HL-60 (cell line): Measurements from ENCODE around the gene MYO1E.
A peak's percentile ranks its signal among the peaks of the same experiment; 100 is the strongest.

Experiments used
- DNase-seq, 2 experiments: peaks; one replicate each; pipeline ENCODE4 v3.0.0-alpha.2; 2010 to 2020; ENCODE audit warnings: low read depth in 1 of 2, low spot score in 1 of 2
- H3K27ac ChIP-seq: fragments of 250-450 bp; sonication (Bioruptor Pico); replicated peaks from 2 replicates; pipeline ENCODE4 v1.5.1; 2020; ENCODE audit warnings: mild to moderate bottlenecking, moderate library complexity
- H3K27me3 ChIP-seq: fragments of 250-450 bp; sonication (Bioruptor Pico); 2 replicates; pipeline ENCODE4 v1.5.1; 2021; ENCODE audit warnings: mild to moderate bottlenecking, moderate library complexity; ENCODE audit not compliant: insufficient read depth, poor library complexity, severe bottlenecking
- H3K4me3 ChIP-seq: replicated peaks from 2 replicates; pipeline ENCODE4 v1.5.1; 2011; ENCODE audit warnings: mild to moderate bottlenecking, control low read depth, low read length; ENCODE audit not compliant: insufficient read depth
- GABPA ChIP-seq: IDR thresholded peaks from 2 replicates; pipeline ENCODE4 v1.6.1; 2012; ENCODE audit warnings: low read depth
- POLR2AphosphoS5 ChIP-seq: IDR thresholded peaks from 2 replicates; pipeline ENCODE4 v1.6.1; 2012; ENCODE audit warnings: low read depth
- SPI1 ChIP-seq: IDR thresholded peaks from 2 replicates; pipeline ENCODE4 v1.6.1; 2012; ENCODE audit warnings: low read depth, mild to moderate bottlenecking, borderline replicate concordance
- TF ChIP-seq, protein P1 (sequence below): IDR thresholded peaks from 2 replicates; pipeline ENCODE4 v1.6.1; 2012; ENCODE audit warnings: low read depth; ENCODE audit not compliant: insufficient replicate concordance
- TF ChIP-seq, protein P2 (sequence below): IDR thresholded peaks from one replicate; pipeline ENCODE4 v1.5.1; 2011; ENCODE audit warnings: low read length, control low read depth, inconsistent platforms; ENCODE audit not compliant: insufficient read depth

The MYO1E gene

DNA sequence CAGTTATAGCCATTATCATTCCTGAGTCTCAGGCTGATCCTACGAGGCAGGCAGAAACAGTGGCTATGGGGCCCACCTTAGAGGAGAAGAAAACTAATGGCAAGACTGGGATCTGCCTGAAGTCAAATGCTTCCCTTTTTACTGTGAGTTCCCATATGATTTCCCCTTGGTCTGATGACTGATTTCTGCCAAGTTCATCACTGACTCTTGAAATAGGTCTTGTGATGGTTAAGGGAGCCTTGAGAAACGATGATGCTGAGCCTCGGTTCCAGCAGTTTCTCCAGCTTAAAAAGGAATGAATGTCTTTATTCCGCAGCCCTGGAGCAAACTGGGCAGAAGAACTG is 195.4 kb downstream of the MYO1E start:
- TF ChIP-seq, protein P1, sequence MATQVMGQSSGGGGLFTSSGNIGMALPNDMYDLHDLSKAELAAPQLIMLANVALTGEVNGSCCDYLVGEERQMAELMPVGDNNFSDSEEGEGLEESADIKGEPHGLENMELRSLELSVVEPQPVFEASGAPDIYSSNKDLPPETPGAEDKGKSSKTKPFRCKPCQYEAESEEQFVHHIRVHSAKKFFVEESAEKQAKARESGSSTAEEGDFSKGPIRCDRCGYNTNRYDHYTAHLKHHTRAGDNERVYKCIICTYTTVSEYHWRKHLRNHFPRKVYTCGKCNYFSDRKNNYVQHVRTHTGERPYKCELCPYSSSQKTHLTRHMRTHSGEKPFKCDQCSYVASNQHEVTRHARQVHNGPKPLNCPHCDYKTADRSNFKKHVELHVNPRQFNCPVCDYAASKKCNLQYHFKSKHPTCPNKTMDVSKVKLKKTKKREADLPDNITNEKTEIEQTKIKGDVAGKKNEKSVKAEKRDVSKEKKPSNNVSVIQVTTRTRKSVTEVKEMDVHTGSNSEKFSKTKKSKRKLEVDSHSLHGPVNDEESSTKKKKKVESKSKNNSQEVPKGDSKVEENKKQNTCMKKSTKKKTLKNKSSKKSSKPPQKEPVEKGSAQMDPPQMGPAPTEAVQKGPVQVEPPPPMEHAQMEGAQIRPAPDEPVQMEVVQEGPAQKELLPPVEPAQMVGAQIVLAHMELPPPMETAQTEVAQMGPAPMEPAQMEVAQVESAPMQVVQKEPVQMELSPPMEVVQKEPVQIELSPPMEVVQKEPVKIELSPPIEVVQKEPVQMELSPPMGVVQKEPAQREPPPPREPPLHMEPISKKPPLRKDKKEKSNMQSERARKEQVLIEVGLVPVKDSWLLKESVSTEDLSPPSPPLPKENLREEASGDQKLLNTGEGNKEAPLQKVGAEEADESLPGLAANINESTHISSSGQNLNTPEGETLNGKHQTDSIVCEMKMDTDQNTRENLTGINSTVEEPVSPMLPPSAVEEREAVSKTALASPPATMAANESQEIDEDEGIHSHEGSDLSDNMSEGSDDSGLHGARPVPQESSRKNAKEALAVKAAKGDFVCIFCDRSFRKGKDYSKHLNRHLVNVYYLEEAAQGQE: no peak
- TF ChIP-seq POLR2AphosphoS5 (no peak), GABPA (no peak), SPI1 (no peak)
- TF ChIP-seq, protein P2, sequence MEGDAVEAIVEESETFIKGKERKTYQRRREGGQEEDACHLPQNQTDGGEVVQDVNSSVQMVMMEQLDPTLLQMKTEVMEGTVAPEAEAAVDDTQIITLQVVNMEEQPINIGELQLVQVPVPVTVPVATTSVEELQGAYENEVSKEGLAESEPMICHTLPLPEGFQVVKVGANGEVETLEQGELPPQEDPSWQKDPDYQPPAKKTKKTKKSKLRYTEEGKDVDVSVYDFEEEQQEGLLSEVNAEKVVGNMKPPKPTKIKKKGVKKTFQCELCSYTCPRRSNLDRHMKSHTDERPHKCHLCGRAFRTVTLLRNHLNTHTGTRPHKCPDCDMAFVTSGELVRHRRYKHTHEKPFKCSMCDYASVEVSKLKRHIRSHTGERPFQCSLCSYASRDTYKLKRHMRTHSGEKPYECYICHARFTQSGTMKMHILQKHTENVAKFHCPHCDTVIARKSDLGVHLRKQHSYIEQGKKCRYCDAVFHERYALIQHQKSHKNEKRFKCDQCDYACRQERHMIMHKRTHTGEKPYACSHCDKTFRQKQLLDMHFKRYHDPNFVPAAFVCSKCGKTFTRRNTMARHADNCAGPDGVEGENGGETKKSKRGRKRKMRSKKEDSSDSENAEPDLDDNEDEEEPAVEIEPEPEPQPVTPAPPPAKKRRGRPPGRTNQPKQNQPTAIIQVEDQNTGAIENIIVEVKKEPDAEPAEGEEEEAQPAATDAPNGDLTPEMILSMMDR: no peak
- no peak for DNase-seq
- no peaks in the 10 kb centered on the region for H3K27me3 ChIP-seq
- H3K27ac ChIP-seq: no peak overlapping the region
- H3K4me3 ChIP-seq: no peak overlapping the region

DNA sequence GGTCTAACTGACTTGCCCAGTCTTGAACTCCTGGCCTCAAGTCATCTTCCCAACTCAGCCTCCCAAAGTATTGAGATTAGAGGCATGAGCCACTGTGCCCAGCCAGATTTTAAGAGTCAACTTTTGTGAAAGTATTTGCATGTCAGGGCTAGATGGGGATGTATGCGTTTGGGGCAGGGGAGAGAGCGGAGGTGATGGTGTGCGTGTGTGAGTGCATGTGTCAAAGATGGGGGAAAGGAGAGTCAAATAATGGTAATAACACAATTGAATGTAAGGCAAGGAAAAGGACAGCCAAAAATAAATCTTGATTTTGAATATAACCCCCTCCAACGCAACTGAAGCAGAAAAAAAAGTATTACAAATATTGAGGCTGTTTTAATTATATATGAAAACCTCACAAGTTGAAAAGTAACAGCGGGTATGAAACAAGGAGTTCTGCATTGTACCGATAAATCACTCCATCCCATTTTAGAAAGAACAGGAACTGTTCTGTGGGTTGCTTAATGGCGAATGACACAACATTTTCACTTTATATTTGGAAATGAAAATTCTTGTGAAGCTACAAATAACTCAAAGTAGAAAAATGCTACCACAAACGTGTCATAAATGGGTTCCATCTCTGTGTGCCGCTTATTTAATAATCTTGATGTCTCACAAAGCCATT is 195.9 kb downstream of the MYO1E start:
- H3K27me3 ChIP-seq: no peaks in the 10 kb centered on the region
- no peak for TF ChIP-seq POLR2AphosphoS5
- TF ChIP-seq SPI1: peak; percentile 38; the same call in 1 of the 2 replicates
- no peak overlapping the region for H3K27ac ChIP-seq
- no peak for DNase-seq
- H3K4me3 ChIP-seq: no peak overlapping the region

DNA sequence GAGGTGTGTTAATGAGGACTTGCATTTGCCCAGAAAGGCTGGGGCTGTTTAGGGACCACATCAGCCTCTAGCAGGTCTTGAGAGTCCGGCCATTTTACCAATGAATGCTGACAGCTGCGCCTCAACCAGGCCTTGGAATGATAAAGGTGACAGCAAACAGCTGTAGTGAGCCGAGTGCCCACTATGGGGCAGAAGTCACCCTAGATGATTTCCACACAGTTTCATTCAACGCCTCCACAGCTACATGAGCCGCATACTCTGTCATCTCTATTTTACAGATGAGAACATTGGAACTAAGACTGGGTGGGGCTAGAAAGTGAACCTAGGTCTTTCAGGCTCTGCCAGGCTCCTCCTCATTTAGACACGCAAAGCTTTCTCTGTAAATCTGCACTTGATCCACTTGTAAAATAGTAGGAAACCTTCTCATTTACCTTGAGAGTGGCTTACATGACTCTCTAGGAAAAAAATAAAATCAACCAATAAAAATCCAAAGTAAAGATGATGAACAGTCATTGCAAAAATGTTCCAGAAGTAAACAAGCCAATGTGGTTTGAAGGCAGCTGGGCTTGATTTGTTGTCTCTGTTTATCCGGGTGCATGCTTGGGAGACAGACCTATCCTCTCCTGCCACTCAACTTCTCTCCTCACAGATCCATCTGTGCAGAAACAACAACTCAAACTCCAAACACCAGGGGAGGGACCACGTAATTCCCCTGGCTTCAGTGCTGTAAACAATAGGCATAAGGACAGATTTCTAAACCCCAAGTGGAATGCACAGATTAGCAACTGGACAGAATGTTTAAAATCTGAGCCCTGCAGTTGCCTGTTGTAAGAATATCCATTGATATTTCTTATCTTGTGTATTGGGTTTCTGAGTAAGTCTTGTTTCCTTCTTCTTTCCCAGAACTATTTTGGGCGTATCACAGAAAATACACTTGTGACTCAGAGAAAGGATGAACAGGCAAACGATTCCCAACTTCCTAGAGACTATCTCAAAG is 197.5 kb downstream of the MYO1E start:
- DNase-seq: peak in 1 of 2 experiments; percentile 52
- no peak overlapping the region for H3K27ac ChIP-seq
- TF ChIP-seq, protein P2: peak; percentile 68
- TF ChIP-seq POLR2AphosphoS5: no peak

DNA sequence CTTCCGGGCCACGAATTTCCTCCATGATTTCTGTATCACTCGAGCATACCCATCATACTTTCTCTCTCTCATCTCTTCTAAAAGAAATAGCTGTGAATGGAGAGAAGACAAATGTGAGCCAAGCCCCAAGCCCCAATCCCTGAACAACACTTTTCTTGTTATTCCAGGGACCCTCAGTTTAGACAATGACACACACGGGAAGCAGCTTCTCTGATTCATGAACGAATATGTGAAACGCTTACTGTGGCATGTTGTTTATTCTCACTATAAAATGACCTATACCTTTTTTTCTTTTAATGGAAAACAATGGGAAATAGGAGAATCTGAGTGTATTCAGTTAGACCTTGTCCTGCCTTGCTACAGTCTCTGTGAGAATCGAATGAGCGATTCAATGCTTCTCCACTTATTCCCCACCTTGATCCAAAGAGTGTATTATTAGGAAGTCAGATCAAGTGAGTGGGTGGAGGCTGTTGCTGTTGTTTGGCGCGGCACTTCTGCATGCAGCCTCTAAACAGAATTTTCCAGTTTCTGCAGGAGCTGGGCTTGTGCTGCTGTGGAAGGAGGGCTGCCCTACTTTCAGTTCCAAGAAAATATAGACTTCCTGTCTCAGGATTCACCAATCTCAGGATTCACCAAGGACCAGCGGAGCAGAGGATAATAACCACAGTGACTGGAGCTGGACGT is 198.4 kb downstream of the MYO1E start:
- Histone ChIP-seq H3K27ac (no peak overlapping the region), H3K4me3 (no peak overlapping the region), H3K27me3 (no peaks in the 10 kb centered on the region)
- DNase-seq: no peak
- TF ChIP-seq, protein P2: no peak
- TF ChIP-seq SPI1 (no peak), POLR2AphosphoS5 (no peak), GABPA (no peak)
- TF ChIP-seq, protein P1: no peak

More for the DNA sequence above, 197.5 kb downstream of the MYO1E start:
- H3K27me3 ChIP-seq: no peaks in the 10 kb centered on the region
- no peak overlapping the region for H3K4me3 ChIP-seq
